Eye (tissue), 1 donor: Measurements from ENCODE around the gene DCAKD.
A peak's percentile ranks its signal among the peaks of the same experiment; 100 is the strongest.
"Not testable (repeated sequence)": the region's sequence is repeated elsewhere in the genome, so short reads cannot be mapped to it uniquely, and the experiment has no call there.

Experiments
- DNase-seq: peaks from one replicate; pipeline ENCODE4 v3.0.0-alpha.2; 2015

Gene DCAKD

DNA sequence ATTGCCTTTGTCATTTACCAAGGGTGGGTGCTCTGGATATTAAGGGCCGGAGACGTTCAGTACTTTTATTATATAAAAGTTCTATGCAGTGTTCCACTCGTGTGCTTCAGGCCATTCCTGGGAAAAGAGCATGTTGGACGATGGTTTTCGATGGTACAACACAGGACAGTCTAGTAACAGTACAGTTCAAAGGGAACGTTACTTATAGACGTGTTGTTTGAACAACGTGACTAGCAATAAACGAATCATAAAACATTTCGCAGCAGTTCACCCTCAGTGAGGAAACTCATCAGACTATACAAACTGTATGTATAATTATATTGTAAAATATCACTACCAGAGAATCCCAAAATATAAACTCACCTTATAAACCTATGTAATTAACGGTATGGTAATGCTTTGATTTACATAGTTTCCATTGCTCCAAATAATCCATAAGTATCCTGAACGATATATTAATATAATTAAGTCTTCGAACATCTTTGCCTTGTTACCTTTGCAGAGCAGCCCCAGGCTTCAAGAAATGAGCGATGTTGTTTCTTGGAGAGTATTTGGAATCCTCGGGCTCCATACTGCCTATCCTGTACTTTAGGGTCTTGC lies 10.3 kb upstream of the DCAKD start:
- DNase-seq: no peak

DNA sequence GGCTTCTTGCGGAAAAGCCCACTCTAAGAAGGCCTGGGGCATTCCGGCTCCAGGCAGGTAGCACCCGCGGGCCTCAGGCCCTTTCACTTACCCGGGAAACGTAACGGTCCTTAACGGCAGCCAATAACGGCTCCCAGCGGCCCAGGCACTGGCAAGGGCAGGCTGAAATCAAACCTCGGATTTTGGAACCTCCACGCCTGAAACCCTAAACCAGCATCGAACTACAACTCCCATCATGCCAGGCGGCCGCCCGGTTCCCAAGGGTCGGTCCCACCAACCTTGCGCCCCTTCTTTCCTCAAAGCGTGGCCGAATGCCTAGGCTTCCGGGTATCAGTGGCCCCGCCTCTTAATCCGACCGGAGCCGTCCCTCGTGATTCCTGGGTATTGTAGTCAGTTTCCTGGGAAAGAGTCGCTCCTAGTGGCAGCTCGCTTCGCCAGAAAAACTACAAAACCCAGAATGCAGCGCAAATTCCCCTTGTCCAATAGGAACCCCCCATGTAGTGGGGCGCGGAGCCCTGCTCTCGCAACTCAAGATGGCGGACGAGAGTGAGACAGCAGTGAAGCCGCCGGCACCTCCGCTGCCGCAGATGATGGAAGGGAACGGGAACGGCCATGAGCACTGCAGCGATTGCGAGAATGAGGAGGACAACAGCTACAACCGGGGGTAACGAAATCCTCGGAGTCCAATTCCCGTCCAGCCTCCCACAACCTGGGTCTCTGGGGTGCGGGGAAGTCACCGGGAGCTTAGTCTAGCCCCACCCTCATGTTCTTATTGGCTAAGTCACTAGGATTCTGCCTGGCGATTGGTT lies 9.6 kb upstream of the DCAKD start, which contains the start of gene NMT1:
Gene NMT1 (plus strand): TSS at position 521 of the 809 bp plus-strand sequence. CDS start 13 bp downstream, at position 534.
- DNase-seq: peak; percentile 100

DNA sequence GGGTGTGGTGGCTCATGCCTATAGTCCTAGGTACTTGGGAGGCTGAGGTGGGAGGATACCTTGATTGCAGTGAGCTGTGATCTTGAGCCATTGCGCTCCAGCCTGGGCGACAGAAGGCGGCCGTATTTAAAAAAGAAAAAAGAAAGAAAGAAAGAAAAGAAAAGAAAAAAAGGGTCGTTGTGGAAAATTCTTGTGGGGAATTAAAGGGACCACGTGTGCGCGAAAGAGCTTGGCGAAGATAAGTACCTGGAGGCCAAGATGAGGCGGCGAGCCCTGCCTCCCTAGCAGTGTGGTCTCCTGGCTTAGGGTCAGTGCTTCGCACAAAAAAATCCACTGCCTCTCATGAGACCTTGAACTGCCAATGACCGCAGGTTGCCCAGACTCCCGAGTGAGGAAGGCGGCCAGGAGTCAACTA lies 9.0 kb upstream of the DCAKD start:
- DNase-seq: no peak

DNA sequence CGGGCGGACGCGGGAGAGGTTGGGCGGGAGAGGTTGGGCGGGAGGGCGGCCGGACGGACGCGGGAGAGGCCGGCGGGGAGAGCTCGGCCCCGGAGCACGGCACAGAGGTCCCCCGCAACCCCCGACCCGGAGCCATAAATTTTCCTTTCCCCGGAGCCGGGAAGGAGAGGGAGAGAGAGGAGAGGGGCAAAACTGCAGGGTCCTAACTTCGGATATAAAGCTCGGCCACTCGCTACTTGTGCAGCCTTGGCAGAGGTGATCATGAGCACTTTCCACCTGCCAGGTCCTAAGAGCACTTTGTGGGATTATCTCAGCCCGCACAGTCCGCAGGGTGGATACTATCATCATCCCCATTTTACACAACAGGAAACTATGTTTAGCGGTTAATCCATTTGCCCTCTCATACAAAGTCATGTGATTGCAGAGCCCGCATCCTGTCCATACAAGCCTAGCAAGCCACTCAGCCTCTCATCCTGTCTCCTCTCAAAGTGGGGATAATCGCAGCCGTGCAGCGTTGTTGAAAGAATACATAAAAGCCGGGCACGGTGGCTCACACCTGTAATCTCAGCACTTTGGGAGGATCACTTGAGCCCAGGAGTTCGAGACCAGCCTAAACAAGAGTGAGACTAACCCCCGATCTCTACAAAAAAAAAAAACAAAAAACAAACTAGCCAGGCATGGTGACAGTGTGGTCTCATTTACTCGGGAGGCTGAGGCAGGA lies 780 bp upstream of the DCAKD start:
- peak; percentile 73 for DNase-seq

DNA sequence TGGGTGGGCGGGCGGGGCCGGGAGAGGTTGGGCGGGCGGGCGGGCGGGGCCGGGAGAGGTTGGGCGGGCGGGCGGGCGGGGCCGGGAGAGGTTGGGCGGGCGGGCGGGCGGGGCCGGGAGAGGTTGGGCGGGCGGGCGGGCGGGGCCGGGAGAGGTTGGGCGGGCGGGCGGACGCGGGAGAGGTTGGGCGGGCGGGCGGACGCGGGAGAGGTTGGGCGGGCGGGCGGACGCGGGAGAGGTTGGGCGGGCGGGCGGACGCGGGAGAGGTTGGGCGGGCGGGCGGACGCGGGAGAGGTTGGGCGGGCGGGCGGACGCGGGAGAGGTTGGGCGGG lies 254 bp upstream of the DCAKD start:
- not testable (repeated sequence) for DNase-seq

DNA sequence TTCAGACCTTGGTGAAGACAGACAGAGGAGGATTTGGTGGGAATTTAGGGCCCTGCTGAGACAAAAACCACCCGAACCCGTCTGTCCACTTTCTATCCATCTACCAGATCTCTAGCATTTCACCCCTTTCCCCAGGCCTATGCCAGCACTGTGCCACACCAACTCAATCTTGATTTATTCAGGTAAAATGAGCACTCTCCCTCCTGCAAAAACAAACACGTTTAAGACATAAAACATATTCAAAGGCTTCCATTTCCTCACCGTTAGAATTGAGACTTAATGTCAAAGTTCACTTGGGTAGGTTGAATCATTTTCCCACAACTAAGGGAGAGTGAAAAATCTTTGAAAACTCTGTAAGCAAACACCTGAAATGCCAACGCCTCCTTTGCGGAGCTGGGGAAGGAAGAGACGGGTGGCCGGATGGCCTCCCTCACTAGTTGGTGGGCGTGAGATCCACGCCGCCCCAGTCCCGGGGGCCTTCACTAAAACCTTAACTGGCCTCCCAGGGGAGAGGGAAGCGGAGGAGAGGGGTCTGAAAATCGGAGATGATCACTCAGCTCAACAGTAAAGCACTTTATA lies 862 bp downstream of the DCAKD start:
- no peak for DNase-seq

DNA sequence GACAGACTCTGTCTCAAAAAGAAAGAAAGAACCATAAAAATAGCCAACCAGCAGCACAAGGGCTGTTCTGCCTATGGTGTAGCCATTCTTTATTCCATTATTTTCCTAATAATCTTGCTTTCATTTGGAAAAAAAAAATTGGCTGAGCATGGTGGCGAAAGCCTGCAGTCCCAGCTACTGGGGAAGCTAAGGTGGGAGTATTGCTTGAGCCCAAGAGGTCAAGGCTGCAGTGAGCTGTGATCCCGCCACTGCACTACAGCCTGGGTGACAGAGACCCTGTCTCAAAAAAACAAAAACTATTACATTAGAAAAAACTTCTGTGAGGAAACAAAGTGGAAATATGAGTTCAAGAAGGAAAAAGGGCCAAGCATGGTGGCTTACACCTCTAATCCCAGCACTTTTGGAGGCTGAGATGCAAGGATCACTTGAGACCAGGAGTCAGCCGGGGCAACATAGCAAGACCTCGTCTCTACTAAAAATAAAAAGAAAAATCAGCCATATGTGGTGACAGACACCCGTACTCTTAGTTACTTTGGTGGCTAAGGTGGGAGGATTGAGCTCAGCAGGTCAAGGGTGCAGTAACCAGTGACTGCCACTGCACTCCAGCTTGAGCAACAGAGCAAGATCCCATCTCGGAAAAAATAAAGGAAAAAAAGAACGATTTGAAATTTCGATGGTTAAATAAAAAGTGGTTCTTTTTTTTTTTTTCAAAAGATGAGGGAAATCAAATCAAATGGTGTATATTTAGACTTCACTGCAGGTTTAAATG lies 2.5 kb downstream of the DCAKD start:
- no peak for DNase-seq

DNA sequence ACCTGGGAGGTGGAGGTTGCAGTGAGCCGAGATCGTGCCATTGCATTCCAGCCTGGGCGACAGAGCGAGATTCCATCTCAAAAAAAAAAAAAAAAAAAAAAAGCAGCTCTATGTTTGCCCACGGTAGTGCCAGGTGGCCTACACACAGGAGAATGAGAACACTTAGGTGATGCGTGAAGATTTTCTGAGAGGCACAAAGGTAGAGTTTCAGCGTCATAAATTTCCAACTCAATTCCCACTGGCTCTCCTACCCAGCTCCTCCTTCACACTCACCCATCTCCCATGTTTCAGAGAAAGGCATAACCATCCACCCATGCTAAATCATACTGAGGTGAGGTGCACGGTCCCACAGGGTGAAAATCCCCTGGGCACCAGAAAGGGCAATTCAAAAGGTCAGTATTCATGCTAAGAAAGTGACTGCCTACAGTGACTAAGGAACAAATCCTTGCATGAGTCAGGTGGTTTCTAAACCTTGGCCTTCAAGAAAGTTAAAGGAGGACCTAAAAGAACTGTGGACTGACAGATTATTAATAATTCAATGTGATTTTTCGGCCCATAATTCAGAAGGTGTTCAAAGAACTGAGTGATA lies 4.8 kb downstream of the DCAKD start:
- DNase-seq: no peak

DNA sequence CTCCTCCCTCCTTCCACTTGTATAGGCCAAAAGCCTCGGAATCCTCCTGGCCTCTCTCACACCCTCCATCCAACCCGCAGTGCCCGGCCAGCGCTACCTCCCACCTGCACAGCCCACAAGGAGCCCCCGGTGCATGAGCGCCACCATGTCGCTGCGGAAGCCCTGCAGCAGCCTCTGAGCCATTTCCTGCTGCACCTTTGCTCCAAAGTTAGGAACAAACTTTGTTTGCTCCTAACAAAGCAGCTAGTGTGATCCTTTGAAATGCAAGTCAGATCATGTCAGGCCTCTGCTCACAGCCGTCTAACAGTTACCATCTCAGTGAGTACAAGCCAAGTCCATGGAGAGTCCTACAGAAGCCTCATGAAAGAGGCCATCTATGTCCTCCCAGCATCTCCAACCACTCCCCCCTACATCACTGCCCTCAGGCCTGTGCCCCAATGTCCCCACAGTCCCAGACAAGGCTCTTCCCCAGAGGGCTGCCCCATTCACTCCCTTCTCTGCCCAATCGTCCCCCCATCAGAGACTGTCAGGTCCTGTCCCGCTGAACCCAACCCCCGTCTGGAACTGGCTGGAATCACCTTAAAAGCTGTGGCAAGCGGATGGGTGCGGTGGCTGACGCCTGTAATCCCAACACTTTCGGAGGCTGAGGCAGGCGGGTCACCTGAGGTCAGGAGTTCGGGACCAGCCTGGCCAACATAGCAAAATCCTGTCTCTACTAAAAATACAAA lies 7.5 kb downstream of the DCAKD start:
- DNase-seq: no peak

DNA sequence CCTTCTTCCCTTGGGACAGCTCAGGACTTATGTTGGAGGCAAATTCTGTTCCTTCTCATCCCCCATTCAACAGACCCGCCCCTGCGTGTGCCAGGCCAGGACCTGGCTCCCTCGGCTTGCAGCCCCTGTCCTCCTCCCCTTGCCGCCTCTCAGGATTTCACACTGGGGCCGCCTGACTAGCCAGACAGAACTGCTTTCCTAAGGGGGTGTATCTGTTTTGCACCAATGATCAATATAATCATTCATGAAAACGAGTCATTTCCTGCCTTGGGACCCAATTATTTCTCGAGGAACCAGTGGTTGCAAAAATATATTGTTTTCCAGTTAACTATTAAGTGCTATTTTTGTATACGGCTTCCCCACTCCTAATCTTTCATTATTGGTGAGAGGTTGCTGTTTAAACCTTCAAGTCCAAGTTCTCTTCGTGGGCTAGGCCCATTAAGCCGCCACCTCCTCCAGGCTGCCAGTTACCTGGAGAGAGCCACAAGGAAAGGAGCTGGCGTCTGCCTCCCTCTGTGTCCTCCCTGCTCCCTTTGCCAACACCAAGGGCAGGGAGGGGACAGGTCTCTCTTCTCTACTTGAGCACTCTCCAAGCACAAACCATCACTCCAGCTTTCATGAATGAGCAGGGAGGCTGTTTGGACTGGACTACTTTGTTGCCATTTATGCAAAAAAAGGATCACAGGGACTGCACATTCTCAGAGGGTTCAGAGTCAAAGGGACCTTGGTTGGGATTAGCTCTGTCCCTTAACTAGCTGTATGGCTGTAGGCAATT lies 8.9 kb downstream of the DCAKD start:
- peak; percentile 23 for DNase-seq

DNA sequence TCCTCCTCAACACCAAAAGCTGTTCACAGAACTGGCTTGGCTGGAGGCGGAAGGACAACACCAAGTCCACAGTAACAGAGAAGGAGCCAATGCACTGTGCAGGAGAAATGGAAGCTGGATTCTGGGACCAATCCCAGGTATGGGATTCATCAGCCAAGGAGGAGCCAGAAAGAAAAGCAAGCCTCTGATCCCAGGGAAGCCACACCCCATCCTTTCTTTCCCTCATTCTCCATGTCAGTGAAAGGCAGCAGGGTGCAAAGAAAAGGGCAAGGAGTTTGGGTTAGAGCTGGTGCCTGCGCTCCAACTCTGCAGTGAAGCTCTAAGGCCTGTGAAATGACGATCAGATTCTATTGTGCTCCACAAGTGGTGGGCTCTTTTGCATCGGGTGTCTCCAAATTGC lies 11.0 kb downstream of the DCAKD start:
- DNase-seq: no peak

DNA sequence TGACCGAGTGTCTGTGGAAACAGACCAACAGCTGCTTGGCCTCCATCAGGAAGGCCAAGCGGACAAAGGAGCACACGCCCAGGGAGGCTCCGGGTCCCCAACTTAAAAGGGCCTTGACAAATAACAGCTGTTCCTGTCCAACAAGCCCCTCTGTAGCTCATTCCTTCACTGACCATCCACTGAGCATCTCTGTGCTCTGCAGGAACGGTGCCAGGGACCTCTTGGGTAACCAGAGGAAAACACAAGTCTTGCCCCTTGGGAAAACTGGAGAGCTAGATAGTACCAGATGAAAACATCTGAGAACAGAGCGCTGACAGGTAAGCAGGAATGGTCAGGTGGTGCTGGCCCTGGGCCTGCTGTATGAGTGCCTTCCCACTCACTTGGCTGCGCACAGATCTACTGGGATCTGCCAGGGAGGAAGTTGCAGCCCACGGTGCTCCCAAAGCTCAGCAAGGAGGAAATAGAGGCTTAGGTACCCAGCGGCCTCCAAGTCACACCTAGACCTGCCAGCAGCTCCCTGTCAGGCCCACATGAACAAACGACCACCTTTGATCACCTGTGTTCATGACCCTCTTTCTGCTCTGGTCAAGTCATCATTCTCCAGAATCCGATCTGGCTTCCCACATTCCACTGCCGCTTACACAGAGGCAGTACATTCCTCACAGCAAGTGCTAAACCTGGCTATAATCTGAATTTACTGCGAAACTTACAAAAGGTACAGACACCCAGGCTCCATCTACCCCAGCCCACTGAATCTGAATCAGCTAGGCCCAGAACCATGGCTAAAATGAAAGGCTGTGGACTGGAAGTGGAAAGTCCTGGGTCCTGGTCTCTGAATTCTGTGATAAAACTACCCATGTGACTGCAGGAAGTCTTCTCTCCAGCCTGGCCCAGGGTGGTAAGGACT lies 12.5 kb downstream of the DCAKD start:
- DNase-seq: no peak

DNA sequence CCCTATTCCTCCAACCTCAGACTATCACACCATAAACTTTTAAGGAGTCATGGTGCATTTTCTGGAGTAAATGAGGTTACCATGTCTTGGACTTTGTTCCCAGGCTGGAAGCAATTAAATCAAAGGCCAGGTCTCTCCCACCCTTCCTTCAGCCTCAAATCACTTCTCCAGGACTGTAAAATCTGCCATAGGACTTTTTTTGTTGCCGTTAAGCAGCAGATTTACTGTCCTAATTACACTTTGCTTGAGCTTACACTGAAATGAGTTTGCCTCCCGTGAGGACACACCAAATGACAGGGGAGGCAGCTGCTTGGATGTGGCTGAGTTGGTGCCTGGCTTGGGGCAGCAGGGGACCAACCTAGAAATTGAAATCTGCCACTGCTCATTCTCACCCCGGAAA lies 14.7 kb downstream of the DCAKD start:
- no peak for DNase-seq

DNA sequence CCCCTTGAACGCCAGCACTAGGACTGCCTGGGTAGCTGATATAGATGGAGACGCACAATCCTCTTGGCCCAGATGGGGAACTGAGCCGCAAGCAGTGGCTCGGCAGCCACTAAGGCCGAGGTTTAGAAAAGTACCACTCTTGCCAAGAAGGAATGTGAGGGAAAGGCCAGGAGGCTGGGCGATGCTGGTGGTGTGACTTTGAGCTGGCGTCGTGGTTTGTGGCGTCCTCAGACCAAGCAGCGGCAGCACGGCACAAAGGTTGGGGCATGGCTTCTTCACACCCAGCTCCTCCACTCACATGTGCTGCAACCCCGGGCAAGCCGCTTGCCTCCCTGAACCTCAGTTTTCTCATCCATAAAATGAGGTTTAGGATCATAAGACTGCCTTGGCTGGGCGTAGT lies 15.6 kb downstream of the DCAKD start:
- no peak for DNase-seq

DNA sequence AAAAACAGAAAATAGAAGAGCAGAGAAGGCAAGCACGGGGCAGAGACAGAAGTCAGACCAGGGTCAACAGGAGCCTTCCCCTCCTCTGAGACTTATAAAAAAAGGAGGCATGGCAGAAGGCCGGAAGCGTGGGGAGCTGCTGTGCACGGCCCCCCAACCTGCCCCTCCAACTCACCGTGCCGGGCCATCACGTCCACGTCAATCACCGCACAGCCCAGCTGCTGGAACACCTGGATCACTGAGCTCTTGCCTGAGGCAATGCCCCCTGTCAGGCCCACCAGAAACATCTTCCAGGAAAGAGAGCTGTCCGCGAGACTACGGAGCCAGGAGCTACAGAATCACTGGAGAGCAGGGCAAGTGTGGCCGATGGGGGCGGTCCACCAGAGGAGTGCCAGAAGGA lies 16.8 kb downstream of the DCAKD start:
- peak; percentile 14 for DNase-seq

DNA sequence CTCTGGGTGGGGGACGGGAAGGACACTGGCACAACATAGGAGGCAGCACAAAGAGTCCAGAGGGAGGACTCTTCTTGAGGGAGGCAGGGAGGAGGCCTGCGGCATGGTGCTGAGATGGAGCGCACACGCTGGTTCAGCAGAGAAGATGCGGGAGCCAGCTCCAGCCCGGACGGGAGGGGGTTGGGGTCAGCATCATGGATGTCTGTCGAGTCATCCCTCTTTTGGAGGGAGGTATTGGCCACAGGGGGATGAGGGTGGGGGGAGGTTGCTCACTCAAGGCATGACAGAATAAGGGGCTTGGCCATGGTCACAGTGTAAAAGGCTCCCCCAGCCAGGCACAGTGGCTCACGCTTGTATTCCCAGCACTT lies 19.3 kb downstream of the DCAKD start:
- no peak for DNase-seq

DNA sequence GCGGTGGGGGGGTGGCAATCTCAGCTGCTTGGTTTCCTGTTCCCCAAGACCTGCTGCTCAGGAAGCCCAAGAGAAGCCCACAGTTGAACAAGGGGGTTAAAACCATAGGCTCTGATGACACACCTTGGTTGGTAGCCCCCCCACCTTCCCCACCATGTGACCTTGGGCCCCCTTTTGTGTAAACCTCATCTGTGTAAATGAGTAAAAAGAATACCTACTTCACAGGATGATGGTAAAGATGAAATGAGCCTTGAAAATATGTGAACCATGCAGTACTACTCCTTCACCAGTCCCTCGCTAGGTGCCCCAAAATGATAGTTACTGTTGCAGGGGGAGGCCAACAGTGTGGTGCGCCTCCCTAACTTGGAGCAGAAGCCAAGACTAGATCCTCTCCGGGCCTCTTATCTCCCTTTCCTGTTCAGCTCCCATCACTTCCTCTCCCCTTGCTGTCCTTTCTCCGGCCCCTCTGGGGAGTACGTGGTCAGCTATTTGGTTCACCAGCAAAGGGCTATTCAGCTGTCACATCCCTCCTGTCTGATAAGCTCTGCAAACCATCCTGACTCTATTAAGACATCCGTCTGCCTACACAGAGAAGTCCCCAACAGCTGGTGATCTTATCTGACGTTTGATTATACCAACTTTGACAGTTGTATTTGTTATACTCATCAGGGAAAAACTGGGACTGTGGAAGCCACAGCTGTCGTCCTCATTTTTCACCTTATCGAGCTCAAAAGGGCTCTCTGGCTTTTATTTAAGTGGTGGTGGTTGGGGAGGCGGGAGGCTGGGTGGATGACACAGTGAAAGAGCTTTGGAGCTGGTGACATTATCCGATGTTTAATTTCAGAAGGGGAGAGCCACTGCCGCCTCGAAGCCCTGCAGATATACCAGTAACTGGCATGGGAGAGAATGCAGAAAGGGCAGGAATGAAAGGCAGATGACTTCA lies 19.9 kb downstream of the DCAKD start:
- DNase-seq: peak; percentile 79

DNA sequence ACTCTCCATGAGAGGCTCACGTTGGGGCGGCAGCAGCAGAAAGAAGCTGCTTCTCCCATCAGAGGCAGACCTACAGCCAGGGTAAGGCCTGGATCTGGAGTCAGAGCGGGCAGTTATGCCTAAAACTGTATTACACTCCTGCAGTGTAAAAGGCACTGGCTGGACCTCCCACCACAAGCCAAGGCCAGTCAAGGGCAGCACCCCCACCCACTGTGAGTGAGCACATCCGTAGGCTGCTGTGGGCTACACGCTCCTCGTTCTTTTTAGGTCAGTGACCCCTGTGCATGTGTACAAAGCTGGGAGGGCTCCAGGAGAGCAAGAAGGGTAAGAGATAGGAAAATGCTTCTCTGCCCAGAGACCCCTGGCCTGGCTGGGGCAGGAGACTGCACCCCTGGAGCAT lies 20.7 kb downstream of the DCAKD start:
- DNase-seq: peak; percentile 7
